ENCODE data around the gene ETV3.

GRCh38 chr1:157144509-157144908, 6.3 kb upstream of the ETV3 start:
- TF ChIP-seq TARDBP (IDR thresholded peaks at IDR 0.05; ENCODE audit: borderline replicate concordance): no peak
- no peak for TF ChIP-seq CTCF (IDR thresholded peaks at IDR 0.05 in 2 of 3, conservative IDR thresholded peaks at IDR 0.05 in 1 of 3; ENCODE audit: control insufficient read depth in 2 of 3, extremely low read depth in 1 of 3, insufficient read depth in 1 of 3, low read depth in 3 of 3, low read length in 3 of 3)
- no peak for TF ChIP-seq SP1 (IDR thresholded peaks at IDR 0.05; ENCODE audit: low read depth, low read length)
- TF ChIP-seq ZSCAN29 (IDR thresholded peaks at IDR 0.05): no peak
- no peak for TF ChIP-seq FOS (IDR thresholded peaks at IDR 0.05; ENCODE audit: borderline replicate concordance, extremely low read depth, insufficient read length)
- no peak for TF ChIP-seq NFYB (IDR thresholded peaks at IDR 0.05; ENCODE audit: insufficient read depth, low read depth, low read length)
- no peak for TF ChIP-seq BHLHE40 (IDR thresholded peaks at IDR 0.05; ENCODE audit: borderline replicate concordance in 1 of 2, low read depth in 2 of 2, low read length in 1 of 2)
- TF ChIP-seq MAX (IDR thresholded peaks at IDR 0.05; ENCODE audit: low read depth, low read length): no peak

Measured in GM12878 (cell line).